Effector CD8-positive, alpha-beta T cell (primary cell): ENCODE measurements around the gene EEIG1.
A peak's percentile ranks its signal among the peaks of the same experiment; 100 is the strongest.

Source experiments
- DNase-seq: peaks from one replicate; lab custom pipeline; 2025; lab: John Stamatoyannopoulos, UW

The EEIG1 gene

GRCh38 chr9:127974769-127975261 is 6.0 kb downstream of the EEIG1 start:
- no peak for DNase-seq

GRCh38 chr9:127974001-127974768 is 6.6 kb downstream of the EEIG1 start:
- DNase-seq = no peak

GRCh38 chr9:127973169-127974000 is 7.4 kb downstream of the EEIG1 start:
- DNase-seq = no peak

GRCh38 chr9:127972236-127972871 is 8.4 kb downstream of the EEIG1 start:
- DNase-seq = no peak

DNA sequence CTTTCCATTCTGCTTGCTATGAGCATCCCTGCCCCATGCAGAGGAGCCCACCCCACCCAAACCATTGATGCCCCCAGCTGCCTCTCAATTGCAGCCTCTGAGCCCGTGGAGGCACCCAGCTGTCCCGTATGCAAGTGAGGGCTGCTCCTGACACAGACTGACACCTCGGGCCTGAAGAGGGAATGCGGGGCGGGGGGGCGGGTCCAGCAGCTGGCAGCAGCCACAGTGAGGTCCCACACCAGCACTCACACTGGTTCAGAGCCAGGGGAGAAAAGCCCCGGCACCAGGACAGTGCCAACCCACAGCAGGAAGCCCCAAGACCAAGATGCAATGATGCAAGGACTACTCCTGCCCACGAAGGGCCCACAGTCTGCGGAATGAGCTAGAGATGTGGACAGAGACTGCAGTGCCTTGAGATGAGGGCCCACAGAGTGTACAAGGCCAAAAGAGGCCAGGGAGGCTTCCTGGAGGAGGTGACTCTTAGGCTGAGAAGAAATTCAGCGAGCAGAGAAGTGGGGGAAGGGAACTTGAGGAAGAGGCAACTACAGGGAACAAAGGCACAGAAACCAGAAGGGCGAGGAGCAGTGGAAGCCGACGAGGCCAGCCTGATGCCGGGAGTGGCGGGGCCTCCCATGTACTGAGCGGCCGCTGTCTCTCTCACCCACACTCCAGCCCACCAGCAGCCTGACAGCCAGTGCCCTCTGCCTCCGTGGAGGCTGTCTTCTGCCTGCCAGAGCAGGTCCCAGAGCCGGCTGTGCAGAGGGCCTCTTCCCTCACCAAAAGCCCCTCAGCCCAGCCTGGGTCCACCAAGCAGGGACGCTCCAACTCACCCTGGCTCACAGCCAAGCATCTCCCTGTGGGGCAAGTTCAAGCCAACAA is 9.2 kb downstream of the EEIG1 start:
- DNase-seq = peak; percentile 22

DNA sequence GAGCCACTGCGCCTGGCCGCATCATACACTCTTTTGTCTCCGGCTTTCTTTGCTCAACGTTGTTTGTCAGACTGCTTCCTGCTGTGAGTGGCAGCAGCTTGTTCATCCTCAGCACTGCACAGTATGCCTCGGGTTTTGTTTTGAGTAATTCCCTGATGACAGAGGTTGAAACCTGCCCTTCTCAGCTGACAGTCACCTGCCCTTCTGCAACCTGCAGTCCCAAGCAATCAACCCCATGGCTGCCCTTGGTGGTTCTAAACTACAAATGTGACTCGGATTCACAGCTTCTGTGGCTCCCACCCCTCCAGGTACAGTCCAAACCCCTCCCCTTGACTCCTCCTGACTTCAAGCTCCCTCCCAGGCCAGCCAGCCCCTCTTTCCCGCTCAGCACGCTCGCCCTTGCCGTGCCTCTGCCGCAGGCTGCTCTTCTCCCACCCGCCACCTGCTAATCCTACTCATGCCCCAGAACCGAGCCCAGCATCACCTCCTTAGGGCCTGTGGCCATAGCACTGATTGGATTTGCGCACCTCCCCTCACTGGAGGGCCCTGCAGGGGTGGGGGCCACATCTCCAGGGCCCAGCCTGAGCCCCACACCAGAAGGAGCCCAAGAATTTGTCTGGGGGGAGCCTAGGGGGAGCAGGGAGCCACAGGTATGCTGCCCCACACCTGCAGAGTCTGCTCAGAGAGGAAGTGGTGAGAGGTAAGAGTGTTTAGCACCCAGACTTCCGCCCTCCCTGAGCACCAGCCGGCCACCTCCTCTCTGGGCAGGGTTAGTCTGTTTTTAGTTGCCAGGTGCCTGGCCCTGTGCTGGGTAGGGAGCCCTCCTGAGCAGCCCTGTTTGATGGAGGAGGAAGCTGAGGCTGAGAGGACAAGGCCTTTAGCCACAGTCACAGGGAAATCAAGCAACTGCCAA is 10.1 kb downstream of the EEIG1 start:
- peak; percentile 28 for DNase-seq

- DNase-seq = no peak
Measured at GRCh38 chr9:127968700-127969383, 11.9 kb downstream of the EEIG1 start.

GRCh38 chr9:127968042-127968441 is 12.7 kb downstream of the EEIG1 start:
- DNase-seq = peak; percentile 28

DNA sequence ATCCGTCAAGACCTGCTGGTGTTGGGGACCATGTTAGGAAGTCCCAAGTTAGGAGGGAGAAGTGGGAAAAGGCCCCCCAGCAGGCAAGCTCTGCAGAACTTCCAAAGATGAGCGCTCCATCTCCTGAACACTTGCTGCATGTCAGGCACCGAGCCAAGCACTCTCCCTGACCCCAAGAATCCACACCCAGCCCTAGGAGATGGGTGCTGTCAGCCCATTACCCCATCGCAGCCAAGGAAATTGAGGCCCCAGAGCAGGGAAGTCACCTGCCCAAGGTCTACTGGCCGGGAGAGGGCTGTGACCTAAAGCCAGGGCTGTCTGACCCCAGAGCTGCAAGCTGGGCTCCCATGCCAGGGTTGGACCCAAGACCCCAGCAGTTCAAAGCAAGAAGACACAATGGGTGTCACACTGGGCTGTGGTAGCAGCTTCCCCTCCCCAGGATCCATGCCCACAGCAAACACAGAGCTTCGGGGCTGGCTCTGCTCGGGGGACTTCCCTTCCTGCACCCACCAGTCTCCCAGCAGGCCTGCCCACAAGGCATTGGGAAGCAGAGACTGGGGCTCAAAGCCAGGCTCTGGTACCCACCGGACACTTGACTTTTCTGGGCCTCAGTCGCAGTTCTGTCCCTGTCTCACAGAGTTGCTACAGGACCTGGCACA is 13.5 kb downstream of the EEIG1 start:
- no peak for DNase-seq

DNA sequence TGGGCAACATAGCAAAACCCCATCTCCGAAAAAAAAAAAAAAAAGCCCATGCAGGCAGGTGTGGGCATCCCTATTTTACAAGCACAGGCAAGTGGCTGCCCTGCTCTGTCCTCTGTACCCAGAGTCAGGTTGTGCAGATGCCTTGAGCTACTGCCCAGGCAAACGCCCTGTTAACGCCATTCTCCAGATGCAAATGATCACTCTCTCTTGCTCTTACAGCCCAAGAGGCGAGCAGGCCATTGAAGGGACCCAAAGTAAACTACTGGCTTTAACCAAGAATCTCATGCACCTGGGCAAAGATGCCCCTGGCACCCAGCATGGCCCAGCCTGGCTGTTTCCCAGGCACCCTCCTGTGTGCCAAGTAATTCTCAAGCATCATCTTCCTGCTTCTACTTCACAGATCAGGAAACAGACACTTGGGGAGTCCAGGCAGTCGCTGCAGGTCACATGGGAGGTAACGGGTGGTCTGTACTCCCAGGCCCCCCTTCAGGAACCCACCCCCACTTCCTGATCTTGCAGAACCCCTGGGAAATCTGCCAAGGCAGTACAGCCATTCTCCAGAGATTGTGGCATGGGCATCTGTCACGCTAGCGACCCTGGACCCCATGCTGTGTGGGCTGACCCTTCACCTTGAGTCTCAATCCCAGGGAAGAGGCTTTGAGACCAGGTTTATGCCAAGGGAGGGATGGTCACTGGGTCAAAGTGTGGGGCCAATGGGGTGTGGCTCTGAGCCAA is 14.2 kb downstream of the EEIG1 start:
- DNase-seq = no peak

- DNase-seq = no peak
Measured at GRCh38 chr9:127965953-127966352, 14.8 kb downstream of the EEIG1 start.

DNA sequence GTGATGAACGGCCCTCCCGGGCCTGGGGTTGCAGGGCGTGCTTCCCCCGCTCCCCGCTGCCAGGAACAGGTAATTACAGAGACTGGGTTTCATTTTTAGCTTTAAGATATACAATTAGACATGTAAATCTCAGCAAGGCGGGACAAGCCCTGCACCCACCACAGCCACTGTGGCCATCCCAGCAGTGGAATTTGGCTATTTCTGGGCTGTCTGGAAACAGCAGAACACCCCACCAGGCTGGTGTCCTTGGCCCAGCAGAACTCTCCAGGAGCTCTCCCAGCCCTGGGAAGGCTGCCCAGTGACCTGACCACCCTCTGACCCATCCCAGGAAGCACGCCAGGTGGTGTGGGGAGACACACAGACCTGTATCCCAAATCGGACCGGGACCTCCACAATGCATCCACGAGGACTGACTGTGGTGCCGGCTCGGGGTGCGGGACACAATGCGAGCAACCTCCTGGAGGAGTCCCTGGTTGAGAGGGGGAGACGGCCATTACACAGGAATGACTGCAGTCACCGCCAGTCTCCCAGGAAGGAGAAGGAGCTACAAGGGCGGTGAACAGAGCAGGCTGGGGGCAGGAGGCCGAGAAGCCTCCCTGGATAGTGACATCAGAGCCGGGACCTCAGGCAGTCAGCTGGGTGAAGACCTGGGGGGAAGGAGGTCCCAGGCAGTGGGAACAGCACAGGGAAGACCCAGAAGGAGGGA is 17.3 kb downstream of the EEIG1 start:
- no peak for DNase-seq

GRCh38 chr9:127963041-127963358 is 17.8 kb downstream of the EEIG1 start:
- DNase-seq = no peak

DNA sequence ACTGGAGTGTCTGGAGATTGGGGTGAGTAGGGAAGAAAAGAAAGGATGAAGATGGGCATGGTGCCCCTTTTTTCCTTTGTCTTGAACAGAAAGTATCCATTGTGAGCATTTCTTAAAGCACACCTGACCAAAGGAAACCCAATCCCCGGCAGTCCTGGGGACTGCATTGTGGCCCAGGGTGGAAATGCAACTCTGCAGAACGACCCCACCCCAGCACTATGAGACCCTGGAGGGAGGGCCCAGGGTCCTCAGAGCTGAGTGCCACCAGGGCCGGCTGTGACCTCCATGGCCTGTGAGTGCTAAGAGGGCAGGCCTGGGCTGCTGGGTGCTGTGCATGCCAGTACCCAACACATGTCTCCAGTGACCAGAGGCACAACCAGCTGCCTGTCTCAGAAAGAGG is 18.5 kb downstream of the EEIG1 start:
- no peak for DNase-seq

- no peak for DNase-seq
Measured at GRCh38 chr9:127961613-127962155, 19.1 kb downstream of the EEIG1 start.

- DNase-seq = no peak
Measured at GRCh38 chr9:127961155-127961490, 19.7 kb downstream of the EEIG1 start.

GRCh38 chr9:127960410-127961154 is 20.2 kb downstream of the EEIG1 start:
- no peak for DNase-seq
